ENCODE measurements around the gene PRRX2.
A peak's percentile ranks its signal among the peaks of the same experiment; 100 is the strongest.
"Not testable (repeated sequence)": the region's sequence is repeated elsewhere in the genome, so short reads cannot be mapped to it uniquely, and the experiment has no call there.

PRRX2 gene

GRCh38 chr9:129636343-129636742 lies 29.1 kb upstream of the PRRX2 start:
- not testable (repeated sequence) for DNase-seq (ENCODE audit: low spot score); FAIRE-seq

DNA sequence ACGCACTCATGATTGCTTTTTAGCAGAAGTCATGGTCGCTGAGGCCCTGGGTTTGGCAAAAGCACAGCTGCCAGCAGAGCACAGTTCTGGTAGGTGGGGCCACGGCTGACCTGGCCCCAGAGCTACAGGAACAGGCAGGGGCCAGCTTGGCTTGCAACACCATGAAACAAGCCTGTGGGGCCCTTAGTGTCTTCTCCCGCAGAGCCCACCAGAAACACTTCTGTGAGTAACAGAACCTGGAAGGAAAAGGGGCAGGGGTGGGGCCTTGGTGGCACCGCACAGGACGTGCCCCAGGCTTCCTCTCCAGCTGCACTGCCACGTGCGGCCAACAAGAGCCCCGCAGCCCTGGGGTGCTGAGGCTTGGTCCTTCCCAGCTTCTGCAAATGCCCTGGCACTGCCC lies 28.3 kb upstream of the PRRX2 start:
- FAIRE-seq (no peak), DNase-seq (ENCODE audit: low spot score) (no peak)

DNA sequence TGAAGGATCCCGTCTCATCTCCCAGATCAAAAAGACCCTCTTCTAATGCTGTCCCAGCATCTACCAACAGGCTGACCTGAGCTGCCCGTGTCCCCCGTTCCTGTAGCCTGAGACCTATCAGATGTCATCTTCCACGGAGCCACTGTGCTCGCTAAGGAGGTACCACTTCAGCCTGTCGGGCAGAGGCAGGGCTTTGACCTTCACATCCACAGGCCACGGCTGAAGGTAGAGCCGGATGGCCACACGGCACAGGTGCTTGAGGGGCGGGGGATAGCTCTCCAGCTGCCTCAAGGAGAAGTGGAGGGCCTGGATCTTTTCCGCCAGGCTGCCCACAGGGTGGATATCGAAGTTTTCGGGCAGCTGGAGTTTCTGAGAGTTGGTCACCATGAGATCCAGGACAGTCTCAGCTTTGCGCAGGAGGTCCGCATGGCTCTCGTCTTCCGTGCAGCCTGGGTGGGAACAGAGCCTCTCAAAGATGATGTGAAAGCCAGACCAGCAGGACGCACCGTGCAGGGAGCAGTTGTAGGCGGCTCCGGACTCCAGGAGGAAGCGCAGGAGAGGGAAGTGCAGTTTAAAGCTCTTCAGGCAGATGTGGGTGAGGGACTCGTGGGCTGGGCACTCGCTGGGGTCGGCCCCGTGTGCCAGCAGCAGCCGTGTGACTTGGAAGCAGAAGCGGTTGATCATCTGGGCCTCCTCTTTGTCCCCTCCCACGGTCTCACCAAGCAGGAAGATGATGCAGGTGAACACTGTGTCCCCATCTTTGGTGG lies 27.6 kb upstream of the PRRX2 start:
- DNase-seq (ENCODE audit: low spot score) (no peak), FAIRE-seq (no peak)

DNA sequence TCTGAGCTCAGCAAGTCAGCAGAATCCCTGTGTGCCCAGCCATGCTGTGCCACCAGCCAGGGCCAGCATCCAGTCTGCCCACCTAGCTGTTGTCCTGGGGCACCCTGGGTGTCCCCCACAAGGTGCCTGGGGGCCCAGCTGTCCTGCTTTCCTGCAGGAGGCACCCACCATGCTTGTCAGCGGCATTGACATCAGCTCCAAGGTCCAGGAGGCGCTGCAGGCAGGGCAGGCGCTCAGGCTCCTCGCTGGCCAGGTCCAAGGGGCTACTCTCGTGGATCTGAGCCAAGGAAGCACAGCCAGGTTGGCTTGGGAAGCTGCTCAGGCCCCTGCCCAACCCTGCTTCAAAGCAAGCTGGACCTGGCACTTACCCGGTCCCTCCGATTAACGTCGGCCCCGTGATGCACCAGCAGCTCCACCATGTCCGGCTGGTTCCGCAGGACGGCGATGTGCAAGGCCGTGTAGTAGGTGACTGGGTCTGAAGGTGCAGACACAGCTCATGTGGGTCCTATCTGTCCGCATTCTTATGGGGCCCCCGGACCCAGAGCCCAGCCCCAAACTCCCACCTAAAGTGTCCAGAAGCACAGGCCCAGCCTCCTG lies 26.3 kb upstream of the PRRX2 start:
- FAIRE-seq (no peak), DNase-seq (ENCODE audit: low spot score) (no peak)

DNA sequence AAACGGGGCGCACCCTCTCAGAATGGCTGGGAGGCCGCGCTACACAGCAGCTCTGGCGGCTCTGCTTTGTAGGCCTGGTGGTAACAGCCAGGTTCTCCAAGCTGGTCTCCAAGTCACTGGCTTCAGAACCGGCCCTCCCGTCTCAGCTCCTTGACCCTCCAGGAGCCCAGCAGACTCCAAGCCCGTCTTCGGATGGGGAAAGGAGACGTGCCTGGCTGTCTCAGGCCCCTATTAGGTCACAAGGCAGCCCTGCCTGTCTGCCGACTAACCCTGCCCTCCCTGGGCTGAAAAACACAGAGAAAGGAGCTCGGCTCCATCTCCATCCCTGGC lies 25.7 kb upstream of the PRRX2 start:
- DNase-seq (ENCODE audit: low spot score) (no peak), FAIRE-seq (no peak)

DNA sequence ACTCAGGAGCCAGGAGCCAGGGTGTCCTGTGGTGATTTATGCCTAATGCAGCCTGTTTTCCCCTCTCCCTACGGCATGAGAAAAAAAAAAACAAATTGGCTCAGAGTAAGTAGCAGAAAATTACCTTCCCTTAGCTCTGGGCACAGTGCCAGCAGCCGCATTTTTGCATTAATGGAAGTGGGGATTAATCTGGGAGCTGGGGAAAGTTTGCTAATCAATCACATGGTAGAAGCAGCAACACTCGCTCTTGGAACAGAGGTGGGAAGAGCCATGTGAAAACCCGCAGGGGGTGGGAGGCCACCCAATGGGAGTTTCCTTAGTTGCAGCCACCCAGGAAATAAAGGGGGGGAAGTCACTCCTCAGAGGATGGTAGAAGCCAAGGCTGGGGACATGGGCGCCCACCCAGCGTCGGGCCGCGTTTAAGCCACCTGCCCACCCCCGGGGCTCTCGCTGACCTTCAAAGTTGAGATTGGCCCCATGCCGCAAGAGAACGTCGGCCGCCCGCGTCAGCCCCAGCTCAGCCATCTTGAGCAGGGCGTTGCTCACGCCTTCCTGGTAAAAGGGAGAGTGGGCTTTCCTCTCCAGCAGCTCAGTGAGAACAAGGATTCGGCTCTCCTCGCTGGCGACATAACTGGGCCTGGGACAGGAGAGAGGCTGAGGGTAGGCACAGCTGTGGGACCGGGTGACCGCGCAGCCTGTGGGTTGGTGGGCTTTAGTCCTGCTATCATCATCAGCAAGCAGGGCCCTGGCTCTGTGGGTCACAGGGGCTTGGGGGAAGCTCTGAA lies 25.2 kb upstream of the PRRX2 start:
- FAIRE-seq, result no peak
- DNase-seq (ENCODE audit: low spot score), result no peak

DNA sequence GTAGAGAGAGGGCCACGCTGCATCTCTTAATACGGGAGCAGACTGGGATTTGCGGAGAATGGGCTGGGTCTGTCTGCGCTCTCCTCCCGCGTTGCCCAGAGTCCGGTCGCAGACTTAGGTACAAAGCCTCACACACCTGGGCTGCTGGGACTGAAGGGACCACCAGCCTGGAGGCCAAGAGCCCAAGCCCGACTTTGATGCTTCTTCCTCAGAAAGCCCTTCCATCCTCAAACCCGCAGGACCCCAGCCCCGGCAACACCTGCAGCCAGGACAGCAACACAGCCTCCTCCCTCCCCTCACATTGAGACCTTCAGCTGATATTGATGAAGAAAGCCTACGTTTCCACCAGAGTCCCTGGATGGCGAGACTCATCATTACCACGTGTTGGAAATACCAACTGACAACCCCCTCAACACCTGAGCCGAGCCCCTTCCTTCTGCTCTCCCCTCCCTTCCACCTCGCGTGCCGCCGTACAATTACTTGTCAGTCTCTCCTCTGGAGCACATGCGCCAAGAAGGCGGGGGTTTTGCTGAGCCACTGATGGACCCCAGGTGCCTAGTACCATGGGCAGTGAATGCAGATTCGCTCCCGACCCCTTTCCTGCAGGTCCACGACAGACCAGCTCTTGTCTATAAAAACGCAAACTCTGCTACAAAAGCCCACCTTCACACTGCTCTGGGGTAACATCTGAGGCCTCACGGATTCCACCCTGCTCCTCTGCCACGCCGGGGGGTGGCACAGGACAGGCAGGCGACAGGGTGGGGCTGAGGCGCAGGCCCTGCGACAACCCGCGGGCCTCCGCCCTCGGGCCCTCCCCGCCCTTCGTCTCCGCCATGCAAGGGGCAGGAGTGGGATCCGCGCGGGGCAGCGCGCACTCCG lies 24.3 kb upstream of the PRRX2 start:
- no peak for DNase-seq (ENCODE audit: low spot score)

DNA sequence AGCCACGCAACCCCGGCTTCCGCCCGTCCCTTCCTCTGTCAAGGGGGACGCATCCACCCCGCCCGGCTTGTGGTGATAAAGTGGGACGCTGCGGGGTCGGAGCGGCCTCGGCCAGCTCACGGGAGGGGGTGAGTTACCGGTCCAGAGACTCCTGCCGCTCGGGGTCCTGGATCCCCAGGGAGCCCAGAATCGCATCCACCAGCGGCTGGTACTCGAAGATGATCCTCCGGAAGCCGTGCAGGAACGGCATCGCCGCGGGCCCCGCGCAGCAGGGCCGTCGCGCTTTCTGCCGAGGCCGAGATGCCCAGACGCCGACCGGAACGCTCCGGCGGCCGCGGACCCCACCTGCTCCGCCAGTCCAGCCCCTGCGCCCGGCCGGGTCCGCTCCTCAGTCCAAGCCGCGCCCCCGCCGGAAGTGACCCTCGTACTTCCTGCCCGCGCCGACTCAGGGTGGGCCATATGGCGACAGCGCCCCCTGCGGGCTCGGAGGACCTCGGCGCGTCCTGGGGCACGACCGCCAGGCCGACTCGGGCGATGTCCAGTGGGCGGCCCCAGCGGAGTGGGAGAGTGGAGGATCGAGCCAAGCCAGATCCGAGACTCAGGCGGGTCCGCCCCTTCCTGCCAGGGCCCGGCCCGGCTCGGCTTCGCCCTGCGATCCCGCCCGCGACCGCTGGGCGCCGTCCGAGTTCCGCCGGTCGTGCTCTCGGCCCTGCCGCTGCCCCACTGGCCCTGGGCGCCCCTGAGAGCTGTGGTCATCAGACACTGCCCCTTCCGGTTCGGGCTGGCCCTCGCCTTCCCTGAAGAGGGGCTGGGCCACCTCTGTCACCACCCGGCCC lies 23.5 kb upstream of the PRRX2 start, which contains the start of gene ASB6:
ASB6 (minus strand) TSS at position 402 of the 836 bp plus-strand sequence; CDS start at position 250, 152 bp downstream.
- DNase-seq (ENCODE audit: low spot score) (peak; percentile 100), FAIRE-seq (peak; percentile 99)

More for the DNA sequence above, 24.3 kb upstream of the PRRX2 start:
- FAIRE-seq, result no peak

- FAIRE-seq (no peak), DNase-seq (ENCODE audit: low spot score) (no peak)
Observed at GRCh38 chr9:129643706-129644105, 21.7 kb upstream of the PRRX2 start.

- DNase-seq (ENCODE audit: low spot score) (no peak), FAIRE-seq (no peak)
Observed at GRCh38 chr9:129644365-129644764, 21.1 kb upstream of the PRRX2 start.

GRCh38 chr9:129644902-129645301 lies 20.5 kb upstream of the PRRX2 start:
- DNase-seq (ENCODE audit: low spot score), result no peak
- no peak for FAIRE-seq

DNA sequence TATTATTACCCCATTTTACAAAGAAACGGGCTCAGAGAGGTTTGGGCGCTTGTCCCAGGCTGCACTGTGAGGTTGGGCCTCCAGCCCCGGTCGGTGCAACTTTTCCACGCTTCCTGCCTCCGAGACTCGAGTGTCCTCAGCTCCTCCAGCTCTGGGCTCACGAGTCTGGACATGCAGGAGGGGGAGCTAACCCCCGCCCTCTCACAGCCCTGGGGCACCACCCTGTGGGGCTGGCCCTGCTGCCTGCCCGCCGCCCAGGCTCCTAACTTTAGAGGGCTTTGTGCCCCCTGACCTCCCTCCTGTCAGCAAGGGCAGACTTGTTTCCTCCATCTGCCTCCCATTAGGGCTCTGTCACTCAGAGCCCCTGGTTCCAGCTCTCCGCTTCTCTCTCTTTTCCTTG lies 19.2 kb upstream of the PRRX2 start:
- no peak for DNase-seq (ENCODE audit: low spot score)
- FAIRE-seq, result no peak

- DNase-seq (ENCODE audit: low spot score) (no peak), FAIRE-seq (no peak)
Observed at GRCh38 chr9:129646654-129647053, 18.8 kb upstream of the PRRX2 start.

DNA sequence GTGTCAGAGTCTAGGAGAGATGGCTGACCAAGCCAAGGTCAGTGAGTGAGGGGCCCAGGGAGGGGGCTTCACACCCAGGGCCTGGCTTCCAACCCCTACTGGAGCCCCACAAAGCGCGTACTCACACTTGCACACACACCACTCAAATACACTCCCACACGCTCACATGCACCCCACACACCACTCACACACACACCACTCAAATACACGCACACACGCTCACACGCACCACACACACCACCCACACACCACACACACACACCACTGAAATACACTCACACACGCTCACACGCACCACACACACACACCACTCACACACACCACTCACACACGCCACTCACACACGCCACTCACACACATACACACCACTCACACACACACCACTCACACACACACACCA lies 17.8 kb upstream of the PRRX2 start:
- DNase-seq (ENCODE audit: low spot score) (no peak), FAIRE-seq (peak; percentile 99)

DNA sequence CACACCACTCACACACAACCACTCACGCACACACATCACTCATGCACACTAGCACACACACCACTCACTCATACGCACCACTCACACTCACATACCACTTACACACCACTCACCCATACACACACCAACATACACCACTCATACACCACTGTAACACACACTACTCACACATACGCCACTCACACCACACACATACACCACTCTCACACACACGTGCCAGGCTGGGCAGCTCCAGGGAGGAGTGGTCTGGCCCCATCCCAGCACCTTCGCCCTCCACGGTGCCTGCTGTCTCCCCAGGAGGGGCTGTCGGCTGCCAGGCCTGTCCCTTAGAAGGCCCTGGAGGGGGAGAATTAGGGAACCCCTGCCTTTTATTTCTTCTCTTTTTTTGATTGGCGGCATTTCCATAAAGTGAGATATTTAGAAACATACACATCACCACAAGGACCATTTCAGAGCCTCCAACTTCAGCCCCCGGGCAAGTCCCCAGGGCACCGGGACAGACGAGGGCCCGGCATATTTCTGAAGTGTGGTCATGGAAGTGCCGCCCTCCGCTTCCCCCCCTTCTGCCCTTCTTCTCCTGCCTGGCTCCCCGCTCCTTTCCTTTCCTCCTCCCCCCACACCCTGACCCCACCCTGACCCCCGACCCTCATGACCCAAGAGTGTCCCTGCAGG lies 17.2 kb upstream of the PRRX2 start:
- DNase-seq (ENCODE audit: low spot score), result no peak
- FAIRE-seq, result no peak

DNA sequence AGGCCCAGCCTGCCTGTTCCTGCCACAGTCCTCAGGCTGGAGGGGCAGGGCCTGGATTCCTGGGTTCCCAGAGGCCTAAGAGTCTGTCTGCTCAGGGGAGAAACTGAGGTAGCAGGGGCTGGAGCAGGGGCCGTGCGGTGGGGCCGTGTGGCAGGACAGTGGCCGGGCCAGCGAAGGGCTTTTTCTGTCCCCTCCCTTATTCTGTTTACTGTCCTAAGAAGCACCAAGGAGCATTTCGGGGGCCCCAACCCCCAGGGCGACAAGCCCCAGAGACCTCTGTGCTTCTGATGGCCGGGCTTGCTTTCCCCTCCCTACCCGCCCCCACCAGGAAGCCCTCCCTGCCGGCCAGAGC lies 16.7 kb upstream of the PRRX2 start:
- FAIRE-seq (no peak), DNase-seq (ENCODE audit: low spot score) (no peak)

GRCh38 chr9:129649726-129650679 lies 15.4 kb upstream of the PRRX2 start:
- no peak for FAIRE-seq
- DNase-seq (ENCODE audit: low spot score), result no peak

GRCh38 chr9:129650680-129651235 lies 14.7 kb upstream of the PRRX2 start:
- no peak for FAIRE-seq
- DNase-seq (ENCODE audit: low spot score), result no peak

Measured in urothelium cell line (cell line).